OCI-LY7 (cell line): ENCODE results near the gene GFY.

Experiments used
- EZH2phosphoT487 ChIP-seq: fragments of 200-600 bp; sonication (generic); IDR thresholded peaks from 2 replicates; pipeline ENCODE4 v1.6.1; 2018; ENCODE audit warnings: low read depth, borderline replicate concordance, mild to moderate bottlenecking, mixed run types, antibody characterized with exemption, low read length, moderate library complexity, mixed read lengths
- TF ChIP-seq, protein P1 (sequence below): fragments of 200-600 bp; sonication (generic); conservative IDR thresholded peaks from 2 replicates; pipeline ENCODE4 v1.5.1; 2014; ENCODE audit warnings: mild to moderate bottlenecking, antibody characterized with exemption, low read length, moderate library complexity, mixed read lengths

- TF ChIP-seq, protein P1, sequence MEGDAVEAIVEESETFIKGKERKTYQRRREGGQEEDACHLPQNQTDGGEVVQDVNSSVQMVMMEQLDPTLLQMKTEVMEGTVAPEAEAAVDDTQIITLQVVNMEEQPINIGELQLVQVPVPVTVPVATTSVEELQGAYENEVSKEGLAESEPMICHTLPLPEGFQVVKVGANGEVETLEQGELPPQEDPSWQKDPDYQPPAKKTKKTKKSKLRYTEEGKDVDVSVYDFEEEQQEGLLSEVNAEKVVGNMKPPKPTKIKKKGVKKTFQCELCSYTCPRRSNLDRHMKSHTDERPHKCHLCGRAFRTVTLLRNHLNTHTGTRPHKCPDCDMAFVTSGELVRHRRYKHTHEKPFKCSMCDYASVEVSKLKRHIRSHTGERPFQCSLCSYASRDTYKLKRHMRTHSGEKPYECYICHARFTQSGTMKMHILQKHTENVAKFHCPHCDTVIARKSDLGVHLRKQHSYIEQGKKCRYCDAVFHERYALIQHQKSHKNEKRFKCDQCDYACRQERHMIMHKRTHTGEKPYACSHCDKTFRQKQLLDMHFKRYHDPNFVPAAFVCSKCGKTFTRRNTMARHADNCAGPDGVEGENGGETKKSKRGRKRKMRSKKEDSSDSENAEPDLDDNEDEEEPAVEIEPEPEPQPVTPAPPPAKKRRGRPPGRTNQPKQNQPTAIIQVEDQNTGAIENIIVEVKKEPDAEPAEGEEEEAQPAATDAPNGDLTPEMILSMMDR = no peak
- TF ChIP-seq EZH2phosphoT487 = no peak
Measured at GRCh38 chr19:49441210-49441959, 16.2 kb downstream of the GFY start, which contains the start of gene SLC17A7.
